ENCODE data around the gene XKR8.

Gene XKR8

GRCh38 chr1:27949027-27949426, 10.7 kb upstream of the XKR8 start:
- no peak overlapping the region for H3K4me3 ChIP-seq (ENCODE audit: low read depth, low read length)
- no peak overlapping the region for H3K27ac ChIP-seq
- in situ Hi-C loops (cut with HindIII; ENCODE audit: low pct_ligation_motif_present, low sequenced_read_pairs): no loop called here
- TF ChIP-seq CTCF (IDR thresholded peaks at IDR 0.05; ENCODE audit: low read depth, low read length, missing control alignments): no peak
- no peaks in the 10 kb centered on the region for H3K27me3 ChIP-seq (replicated peaks)
- no peaks in the 10 kb centered on the region for H3K36me3 ChIP-seq (replicated peaks)
- DNase-seq: no peak

GRCh38 chr1:27951396-27951795, 8.4 kb upstream of the XKR8 start:
- Histone ChIP-seq H3K27ac (no peak overlapping the region), H3K4me3 (ENCODE audit: low read depth, low read length) (no peak overlapping the region), H3K27me3 (replicated peaks) (no peaks in the 10 kb centered on the region), H3K36me3 (replicated peaks) (no peaks in the 10 kb centered on the region)
- in situ Hi-C loops (cut with HindIII; ENCODE audit: low pct_ligation_motif_present, low sequenced_read_pairs): no loop called here
- no peak for TF ChIP-seq CTCF (IDR thresholded peaks at IDR 0.05; ENCODE audit: low read depth, low read length, missing control alignments)
- DNase-seq: no peak

DNA sequence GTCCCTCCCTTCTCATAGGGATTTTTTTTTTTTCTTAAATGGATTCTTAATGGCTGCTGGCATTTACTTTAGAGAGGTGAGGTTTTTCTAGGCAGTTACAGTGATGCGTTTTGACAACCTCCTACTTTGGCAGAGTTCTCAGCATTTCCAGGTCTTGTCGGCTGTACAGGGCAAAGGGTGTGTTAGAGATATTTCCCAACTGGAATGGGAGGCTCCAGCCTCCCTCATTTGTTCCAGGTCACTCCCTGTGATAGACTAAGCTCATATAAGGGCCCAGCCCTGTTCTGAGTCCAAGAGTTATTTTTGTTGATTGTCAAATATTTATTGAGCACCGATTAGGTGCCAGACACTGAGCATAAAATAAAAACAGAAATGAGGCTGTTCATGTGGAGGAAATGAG, 7.6 kb upstream of the XKR8 start:
- no peak for TF ChIP-seq CTCF (IDR thresholded peaks at IDR 0.05; ENCODE audit: low read depth, low read length, missing control alignments)
- in situ Hi-C loops (cut with HindIII; ENCODE audit: low pct_ligation_motif_present, low sequenced_read_pairs): no loop called here
- H3K36me3 ChIP-seq (replicated peaks): no peaks in the 10 kb centered on the region
- no peak overlapping the region for H3K4me3 ChIP-seq (ENCODE audit: low read depth, low read length)
- H3K27ac ChIP-seq: no peak overlapping the region
- DNase-seq: no peak
- no peaks in the 10 kb centered on the region for H3K27me3 ChIP-seq (replicated peaks)

DNA sequence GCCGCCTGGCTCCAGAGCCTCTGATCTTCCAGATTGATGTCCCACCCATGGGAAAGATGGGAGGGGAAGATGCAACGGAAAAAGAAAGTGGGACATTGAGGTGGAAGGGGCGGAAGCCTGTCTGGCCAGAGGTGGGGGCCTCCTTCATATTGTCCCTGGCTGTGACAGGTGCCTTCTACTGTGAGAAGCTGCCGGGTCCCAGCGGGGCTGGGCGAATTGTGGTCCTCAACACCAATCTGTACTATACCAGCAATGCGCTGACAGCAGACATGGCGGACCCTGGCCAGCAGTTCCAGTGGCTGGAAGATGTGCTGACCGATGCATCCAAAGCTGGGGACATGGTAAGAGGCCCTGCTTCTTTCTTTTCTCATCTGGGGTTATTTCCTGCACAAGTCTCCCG, 5.6 kb upstream of the XKR8 start:
- DNase-seq: no peak
- in situ Hi-C loops (cut with HindIII; ENCODE audit: low pct_ligation_motif_present, low sequenced_read_pairs): no loop called here
- Histone ChIP-seq H3K36me3 (replicated peaks) (no peaks in the 10 kb centered on the region), H3K27me3 (replicated peaks) (no peaks in the 10 kb centered on the region), H3K27ac (no peak overlapping the region), H3K4me3 (ENCODE audit: low read depth, low read length) (no peak overlapping the region)
- no peak for TF ChIP-seq CTCF (IDR thresholded peaks at IDR 0.05; ENCODE audit: low read depth, low read length, missing control alignments)

- no peaks in the 10 kb centered on the region for H3K27me3 ChIP-seq (replicated peaks)
- TF ChIP-seq CTCF (IDR thresholded peaks at IDR 0.05; ENCODE audit: low read depth, low read length, missing control alignments): no peak
- H3K27ac ChIP-seq: no peak overlapping the region
- in situ Hi-C loops (cut with HindIII; ENCODE audit: low pct_ligation_motif_present, low sequenced_read_pairs): no loop called here
- DNase-seq: no peak
- H3K36me3 ChIP-seq (replicated peaks): no peaks in the 10 kb centered on the region
- no peak overlapping the region for H3K4me3 ChIP-seq (ENCODE audit: low read depth, low read length)
Observed at GRCh38 chr1:27955076-27955475, 4.7 kb upstream of the XKR8 start.

DNA sequence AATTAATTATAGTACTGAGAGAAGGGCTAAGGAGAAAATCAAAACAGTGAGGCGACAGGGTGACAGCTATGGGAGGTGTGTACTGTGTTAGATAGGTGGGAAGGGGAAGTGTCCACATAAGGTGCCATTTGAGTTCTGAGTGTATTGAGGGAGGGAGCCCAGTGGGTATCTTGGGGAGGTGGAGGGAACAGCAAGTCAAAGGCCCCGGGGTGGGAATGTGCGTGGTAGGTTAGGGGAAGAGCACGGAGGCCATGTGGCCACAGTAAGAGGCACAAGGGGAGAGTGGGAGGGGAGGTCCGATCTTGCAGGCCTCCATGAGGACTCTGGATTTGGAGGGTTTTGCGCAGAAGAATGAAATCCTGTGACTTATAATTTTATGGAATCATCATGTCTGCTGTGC, 3.0 kb upstream of the XKR8 start:
- TF ChIP-seq CTCF (IDR thresholded peaks at IDR 0.05; ENCODE audit: low read depth, low read length, missing control alignments): no peak
- in situ Hi-C loops (cut with HindIII; ENCODE audit: low pct_ligation_motif_present, low sequenced_read_pairs): no loop called here
- H3K27ac ChIP-seq: no peak overlapping the region
- DNase-seq: no peak
- H3K36me3 ChIP-seq (replicated peaks): no peaks in the 10 kb centered on the region
- H3K4me3 ChIP-seq (ENCODE audit: low read depth, low read length): no peak overlapping the region
- no peaks in the 10 kb centered on the region for H3K27me3 ChIP-seq (replicated peaks)

Measured in brain microvascular endothelial cell (primary cell).